ENCODE data around the gene CCDC40. TPM values are rescaled to one million over a fixed set of nuclear protein-coding genes. Genes with fewer than 3 reads are reported as not detected.

Gene CCDC40
- total RNA-seq, 1 experiment from 2014 or later: 7.5 TPM

GRCh38 chr17:80095844-80096475, 59.5 kb downstream of the CCDC40 start:
- Histone ChIP-seq H3K4me3 (ENCODE audit: low read length) (no peak overlapping the region), H3F3A (ENCODE audit: low read length, unreplicated experiment) (no peaks in the 10 kb centered on the region), H3K27me3 (ENCODE audit: low read length) (no peaks in the 10 kb centered on the region), H3K9me2 (replicated peaks; ENCODE audit: low read length) (no peaks in the 10 kb centered on the region), H3K9ac (ENCODE audit: low read length) (no peak overlapping the region), H3K4me2 (ENCODE audit: low read length) (no peak overlapping the region), H3K4me1 (ENCODE audit: insufficient read depth, low read length) (peaks cover 6% of the 10 kb centered on the region), H3K27ac (ENCODE audit: low read length) (no peak overlapping the region), H3K36me3 (ENCODE audit: low read depth, low read length) (no peaks in the 10 kb centered on the region), H4K20me1 (ENCODE audit: low read length) (no peaks in the 10 kb centered on the region), H3K79me2 (ENCODE audit: low read length) (no peaks in the 10 kb centered on the region), H2AFZ (ENCODE audit: low read length) (no peak overlapping the region), H3K9me3 (ENCODE audit: low read length) (no peaks in the 10 kb centered on the region)
- ATAC-seq (no peak), DNase-seq (no peak)
- no TSS peak for BruUV-seq (replicated peaks)
- intact Hi-C loops (cut with micrococcal nuclease): no loop called here
- CTCF ChIA-PET: no interaction called here
- no peak for TF ChIP-seq EZH2phosphoT487 (IDR thresholded peaks at IDR 0.05; ENCODE audit: borderline replicate concordance, low read length)
- TF ChIP-seq CTCF (conservative IDR thresholded peaks at IDR 0.05; ENCODE audit: low read depth, low read length): no peak
- TF ChIP-seq EZH2 (IDR thresholded peaks at IDR 0.05; ENCODE audit: low read length, unreplicated experiment): no peak
- POLR2A ChIA-PET (ENCODE audit: unreplicated experiment): no interaction called here

DNA sequence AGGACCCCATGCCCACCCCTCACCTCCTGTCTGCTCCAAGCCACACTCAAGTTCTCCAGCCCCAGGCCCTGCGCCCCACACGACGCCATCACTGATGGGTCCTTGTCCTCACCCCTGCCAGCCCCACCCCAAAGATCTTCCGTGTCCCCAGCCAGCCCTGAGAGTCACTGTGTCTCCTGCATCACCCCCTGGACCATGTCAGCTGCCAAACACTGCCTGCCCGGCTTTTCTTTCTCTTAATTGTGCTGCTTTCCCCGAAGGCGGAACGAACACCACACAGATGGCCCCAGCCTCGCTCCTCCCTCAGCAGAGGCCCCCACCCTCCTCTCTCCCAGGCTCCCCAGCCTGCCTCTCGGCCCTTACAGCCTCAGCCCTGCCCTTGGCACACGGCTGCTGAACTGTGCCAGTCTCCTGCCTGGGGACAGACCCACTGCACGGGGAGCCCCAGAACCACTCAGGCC, 60.1 kb downstream of the CCDC40 start:
- Histone ChIP-seq H3K27me3 (ENCODE audit: low read length) (no peaks in the 10 kb centered on the region), H3K79me2 (ENCODE audit: low read length) (peaks cover under 1% of the 10 kb centered on the region), H3K9me3 (ENCODE audit: low read length) (no peaks in the 10 kb centered on the region), H3K4me3 (ENCODE audit: low read length) (no peak overlapping the region), H3F3A (ENCODE audit: low read length, unreplicated experiment) (no peaks in the 10 kb centered on the region), H3K36me3 (ENCODE audit: low read depth, low read length) (no peaks in the 10 kb centered on the region), H2AFZ (ENCODE audit: low read length) (no peak overlapping the region), H3K4me2 (ENCODE audit: low read length) (no peak overlapping the region), H3K4me1 (ENCODE audit: insufficient read depth, low read length) (peaks cover 7% of the 10 kb centered on the region), H3K27ac (ENCODE audit: low read length) (no peak overlapping the region), H3K9ac (ENCODE audit: low read length) (no peak overlapping the region), H3K9me2 (replicated peaks; ENCODE audit: low read length) (no peaks in the 10 kb centered on the region), H4K20me1 (ENCODE audit: low read length) (no peaks in the 10 kb centered on the region)
- TF ChIP-seq EZH2 (IDR thresholded peaks at IDR 0.05; ENCODE audit: low read length, unreplicated experiment): no peak
- no peak for TF ChIP-seq EZH2phosphoT487 (IDR thresholded peaks at IDR 0.05; ENCODE audit: borderline replicate concordance, low read length)
- no peak for TF ChIP-seq CTCF (conservative IDR thresholded peaks at IDR 0.05; ENCODE audit: low read depth, low read length)
- POLR2A ChIA-PET (ENCODE audit: unreplicated experiment): no interaction called here
- BruUV-seq (replicated peaks): no TSS peak
- DNase-seq (no peak), ATAC-seq (no peak)
- intact Hi-C loops (cut with micrococcal nuclease): no loop called here
- CTCF ChIA-PET: interaction anchor here (0.6 kb wide), 1 partner anchor 31 kb away, joined by 4 read pairs; no protein-coding TSS in a partner anchor

GRCh38 chr17:80097127-80097621, 60.7 kb downstream of the CCDC40 start:
- no TSS peak for BruUV-seq (replicated peaks)
- TF ChIP-seq EZH2phosphoT487 (IDR thresholded peaks at IDR 0.05; ENCODE audit: borderline replicate concordance, low read length): no peak
- TF ChIP-seq EZH2 (IDR thresholded peaks at IDR 0.05; ENCODE audit: low read length, unreplicated experiment): no peak
- TF ChIP-seq CTCF (conservative IDR thresholded peaks at IDR 0.05; ENCODE audit: low read depth, low read length): no peak
- Histone ChIP-seq H3K36me3 (ENCODE audit: low read depth, low read length) (no peaks in the 10 kb centered on the region), H3K9ac (ENCODE audit: low read length) (no peak overlapping the region), H3K4me2 (ENCODE audit: low read length) (no peak overlapping the region), H3K27me3 (ENCODE audit: low read length) (no peaks in the 10 kb centered on the region), H3K9me2 (replicated peaks; ENCODE audit: low read length) (no peaks in the 10 kb centered on the region), H3K27ac (ENCODE audit: low read length) (no peak overlapping the region), H3F3A (ENCODE audit: low read length, unreplicated experiment) (no peaks in the 10 kb centered on the region), H3K4me3 (ENCODE audit: low read length) (no peak overlapping the region), H2AFZ (ENCODE audit: low read length) (no peak overlapping the region), H3K9me3 (ENCODE audit: low read length) (no peaks in the 10 kb centered on the region), H3K4me1 (ENCODE audit: insufficient read depth, low read length) (peaks cover 10% of the 10 kb centered on the region), H3K79me2 (ENCODE audit: low read length) (peaks cover 7% of the 10 kb centered on the region), H4K20me1 (ENCODE audit: low read length) (no peaks in the 10 kb centered on the region)
- ATAC-seq: no peak
- intact Hi-C loops (cut with micrococcal nuclease): no loop called here
- POLR2A ChIA-PET (ENCODE audit: unreplicated experiment): no interaction called here
- DNase-seq: no peak
- CTCF ChIA-PET: interaction anchor here (0.6 kb wide), 1 partner anchor 30 kb away, joined by 4 read pairs; no protein-coding TSS in a partner anchor
